HG03378 (cell line): ENCODE data around the gene IL17REL.

Source experiments
- ATAC-seq: cut with Tn5 transposase; IDR thresholded peaks from one replicate; pipeline ENCODE4 v1.9.1; 2021; ENCODE audit warnings: mild to moderate bottlenecking, moderate library complexity; ENCODE audit not compliant: unreplicated experiment

The IL17REL gene

DNA sequence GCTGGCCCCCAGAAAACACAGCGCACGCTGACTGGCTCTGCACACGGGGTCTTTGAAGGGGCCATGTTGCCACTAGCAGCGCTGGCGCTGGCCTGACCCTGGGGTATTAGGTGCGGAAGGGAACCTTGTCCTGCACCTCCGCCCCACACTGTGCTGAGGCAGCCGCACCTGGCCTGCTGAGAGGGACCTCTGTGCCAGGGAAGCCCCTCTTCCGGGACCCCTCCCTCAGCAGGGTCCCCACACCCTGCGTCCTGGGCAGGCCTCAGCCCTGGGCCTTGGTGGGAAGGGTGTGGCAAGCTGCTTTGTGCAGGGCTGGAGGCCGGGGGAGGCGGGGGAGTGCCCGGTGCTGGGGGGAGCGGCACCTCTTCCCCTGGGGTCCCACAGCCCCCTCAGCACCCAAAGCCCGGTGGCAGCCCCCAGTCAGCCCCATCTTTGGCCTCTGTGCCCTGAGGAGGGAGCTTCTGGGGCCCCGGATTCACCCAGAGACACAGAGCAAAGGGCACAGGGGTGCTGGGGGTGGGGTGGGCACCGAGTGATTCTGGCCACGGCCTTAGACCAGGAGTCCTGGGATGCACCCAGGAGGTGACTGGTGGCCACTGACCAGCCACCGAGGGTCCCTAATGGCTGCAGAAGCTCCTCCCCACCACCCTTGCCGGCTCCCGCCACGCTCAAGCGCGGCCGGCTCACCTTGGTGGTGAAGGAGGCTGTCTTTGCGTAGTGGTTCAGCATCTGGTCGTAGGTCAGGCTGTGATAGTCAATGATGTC lies 34.1 kb upstream of the IL17REL start:
- ATAC-seq, result no peak

DNA sequence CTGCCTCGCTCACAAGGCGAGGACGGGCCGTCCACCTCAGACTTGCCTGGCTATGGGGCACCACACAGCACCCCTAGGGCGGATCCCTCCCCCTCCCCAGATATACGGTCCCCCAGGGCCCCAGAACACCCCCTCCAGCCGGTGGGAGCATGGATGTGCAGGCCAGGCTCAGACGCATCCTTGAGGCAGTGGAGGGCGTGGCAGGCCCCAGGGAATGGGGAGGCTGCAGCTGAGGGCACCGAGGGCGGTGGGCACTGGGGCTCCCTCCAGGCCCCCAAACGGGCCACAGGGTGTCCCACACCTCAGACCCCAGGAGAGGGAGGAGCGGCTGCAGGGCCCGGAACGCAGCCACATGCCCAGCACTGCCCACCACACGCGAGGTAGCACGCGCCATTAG lies 33.5 kb upstream of the IL17REL start:
- no peak for ATAC-seq

DNA sequence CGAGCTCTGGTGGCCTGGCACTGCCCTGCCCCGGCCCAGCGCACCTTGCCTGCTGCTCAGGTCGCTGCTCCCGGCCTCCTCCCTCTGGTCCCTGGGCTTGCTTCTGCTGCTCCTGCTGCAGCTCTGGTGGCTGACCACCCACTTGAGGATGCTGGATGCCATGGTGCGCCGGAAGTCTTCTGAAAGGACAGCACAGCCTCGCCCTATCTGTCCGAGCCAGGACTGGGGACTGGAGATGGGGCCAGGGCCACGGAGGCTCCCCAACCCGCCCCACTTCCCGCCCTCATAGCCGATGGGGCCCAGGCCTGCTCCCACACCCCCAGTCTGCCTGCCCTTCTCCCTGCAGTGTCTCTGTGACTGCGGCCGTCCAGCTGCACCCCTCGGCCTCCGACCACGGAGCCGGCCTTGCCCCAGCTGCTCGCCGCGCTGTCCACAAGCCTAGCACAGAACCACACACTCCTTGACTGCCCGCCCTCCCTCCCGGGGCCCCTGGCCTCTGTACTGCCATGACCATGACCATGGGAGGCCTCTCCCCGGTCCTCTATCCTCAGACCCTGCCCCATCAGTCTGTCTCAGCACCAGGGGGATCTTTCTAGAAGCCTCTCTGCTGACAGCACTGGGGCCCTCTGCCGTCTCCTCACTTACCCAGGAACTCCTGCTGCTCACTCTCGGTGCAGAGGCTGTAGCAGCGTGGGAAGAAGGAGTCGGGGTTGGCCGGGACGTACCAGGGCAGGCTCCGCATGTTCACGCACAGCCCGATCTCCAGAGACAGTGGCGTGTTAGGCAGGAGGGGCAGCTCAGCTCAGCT lies 32.9 kb upstream of the IL17REL start:
- no peak for ATAC-seq

DNA sequence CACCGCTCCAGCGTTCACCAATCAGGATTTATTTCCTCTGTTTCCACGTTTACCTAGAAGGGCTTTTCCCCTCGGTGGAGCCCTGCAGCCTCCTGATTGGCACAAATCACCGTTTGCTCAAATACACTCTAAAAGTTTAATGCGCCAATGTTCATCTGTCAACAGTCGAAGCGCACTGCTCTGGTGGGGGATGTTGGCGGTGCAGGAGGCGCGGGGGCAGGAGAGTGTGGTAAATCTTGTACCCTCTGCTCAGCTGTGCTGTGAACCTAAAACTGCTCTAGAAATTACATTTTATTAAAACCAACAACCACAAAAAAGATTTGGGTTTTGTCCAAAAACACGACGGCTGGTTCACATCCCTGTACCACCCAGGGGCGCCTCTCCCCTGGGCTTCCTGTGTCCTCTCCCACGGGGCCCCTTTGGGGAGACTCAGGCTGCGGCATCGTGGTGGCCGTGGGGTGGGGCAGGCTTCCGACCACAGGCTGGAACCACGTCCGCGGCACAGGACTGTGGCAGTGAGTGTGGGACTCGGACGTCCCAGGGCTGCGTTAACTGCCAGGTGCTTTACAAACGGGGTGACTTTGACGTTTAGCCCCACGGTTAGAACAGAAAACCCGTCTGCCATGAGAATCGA lies 32.0 kb upstream of the IL17REL start:
- ATAC-seq, result no peak

DNA sequence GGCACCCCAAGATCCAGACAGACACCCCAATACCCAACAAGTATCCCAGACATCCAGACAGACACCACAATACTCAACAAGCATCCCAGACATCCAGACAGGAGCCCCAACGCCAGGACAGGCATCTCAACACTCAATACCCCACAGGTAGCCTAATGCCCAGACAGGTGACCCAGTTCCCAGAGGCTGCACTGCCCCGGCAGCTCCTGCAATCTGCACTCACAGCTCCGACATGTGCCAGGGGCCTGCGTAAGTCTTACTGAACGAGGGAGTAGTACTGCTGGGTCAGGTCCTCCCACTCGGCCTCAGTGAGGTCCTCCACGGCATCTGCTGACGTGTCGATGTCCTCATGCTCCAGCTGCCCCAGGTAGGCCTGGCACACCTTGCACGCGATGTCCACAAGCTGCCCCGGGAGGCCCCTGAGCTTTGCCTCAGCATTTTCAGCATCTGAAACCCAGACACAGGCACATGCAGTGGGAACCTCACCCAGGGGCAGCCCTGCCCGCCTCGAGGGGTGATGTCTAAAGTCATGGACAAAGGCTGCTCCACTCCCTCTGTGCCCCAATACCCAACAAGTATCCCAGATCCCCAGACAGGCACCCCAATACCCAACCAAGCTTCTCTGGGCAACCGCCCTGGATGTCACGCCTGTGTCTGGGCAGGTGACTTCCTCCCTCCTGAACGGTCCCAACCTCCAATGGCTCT lies 28.9 kb upstream of the IL17REL start:
- no peak for ATAC-seq

DNA sequence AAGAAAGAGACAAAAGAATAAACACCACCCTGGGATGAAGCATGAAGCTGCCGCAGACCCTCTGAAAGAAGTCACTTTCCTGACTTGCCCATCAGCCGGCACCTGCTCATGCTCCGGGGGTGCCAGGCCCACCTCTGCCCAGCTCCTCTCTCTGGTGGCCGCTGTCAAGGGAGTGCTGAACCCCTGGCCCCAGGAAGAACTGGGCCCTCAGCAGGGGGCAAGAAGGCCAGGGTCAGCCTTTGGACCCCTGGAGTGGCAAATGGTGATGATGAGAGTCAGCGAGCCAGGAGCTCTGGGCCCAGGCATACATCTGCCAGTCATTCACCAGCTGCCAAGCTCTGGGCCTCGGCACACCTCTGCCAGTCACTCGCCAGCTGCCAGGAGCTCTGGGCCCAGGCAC lies 28.2 kb upstream of the IL17REL start:
- ATAC-seq, result no peak

DNA sequence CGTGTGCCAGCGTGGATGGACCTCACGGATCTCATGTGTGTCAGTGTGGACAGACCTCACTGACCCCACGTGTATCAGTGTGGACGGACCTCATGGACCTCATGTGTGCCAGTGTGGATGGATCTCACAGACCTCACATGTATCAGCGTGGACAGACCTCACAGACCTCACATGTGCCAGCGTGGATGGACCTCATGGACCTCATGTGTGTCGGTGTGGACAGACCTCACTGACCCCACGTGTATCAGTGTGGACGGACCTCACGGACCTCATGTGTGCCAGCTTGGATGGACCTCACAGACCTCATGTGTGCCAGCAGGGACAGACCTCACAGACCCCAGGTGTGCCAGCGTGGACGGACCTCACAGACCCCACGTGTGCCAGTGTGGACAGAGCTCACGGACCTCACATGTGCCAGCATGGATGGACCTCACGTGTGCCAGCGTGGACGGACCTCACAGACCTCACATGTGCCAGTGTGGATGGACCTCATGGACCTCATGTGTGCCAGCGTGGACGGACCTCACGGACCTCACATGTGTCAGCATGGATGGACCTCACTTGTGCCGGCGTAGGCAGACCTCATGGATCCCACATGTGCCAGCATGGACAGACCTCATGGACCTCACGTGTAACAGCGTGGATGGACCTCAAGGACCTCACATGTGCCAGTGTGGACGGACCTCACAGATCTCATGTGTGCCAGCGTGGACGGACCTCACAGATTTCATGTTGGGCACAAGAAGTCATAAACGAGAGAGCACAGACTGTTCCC lies 27.3 kb upstream of the IL17REL start:
- no peak for ATAC-seq

DNA sequence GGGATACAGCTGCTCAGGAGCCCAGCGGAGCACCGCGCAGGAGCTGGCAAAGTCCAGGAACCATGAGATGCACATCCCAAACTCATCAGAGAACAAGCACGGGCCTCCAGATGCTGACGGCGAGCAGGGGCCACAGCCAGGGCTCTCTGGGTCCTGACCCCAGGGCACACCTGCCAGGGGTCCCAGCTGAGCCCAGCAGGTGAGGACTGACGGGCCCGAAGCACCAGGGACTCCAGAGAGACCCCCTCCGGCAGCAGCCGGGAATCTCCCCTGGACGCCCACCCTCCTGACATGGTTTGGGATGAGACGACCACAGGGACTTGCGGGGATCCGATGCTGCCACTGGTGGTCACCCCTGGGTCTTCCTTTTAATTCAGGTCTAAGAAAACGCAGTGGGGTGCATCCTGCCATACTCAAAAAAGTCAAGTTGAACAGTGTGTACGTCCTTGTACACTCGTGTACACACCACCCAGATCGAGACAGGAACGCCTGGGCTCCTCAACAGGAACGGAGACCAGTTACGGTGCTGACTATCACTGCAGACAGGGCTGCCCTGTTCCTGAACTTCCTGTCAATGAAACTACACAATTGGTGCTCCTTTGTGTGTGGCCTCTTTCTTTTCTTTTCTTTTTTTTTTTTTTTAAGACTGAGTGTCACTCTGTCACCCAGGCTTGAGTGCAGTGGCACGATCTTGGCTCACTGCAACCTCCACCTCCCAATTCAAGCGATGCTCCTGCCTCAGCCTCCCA lies 23.6 kb upstream of the IL17REL start:
- no peak for ATAC-seq

DNA sequence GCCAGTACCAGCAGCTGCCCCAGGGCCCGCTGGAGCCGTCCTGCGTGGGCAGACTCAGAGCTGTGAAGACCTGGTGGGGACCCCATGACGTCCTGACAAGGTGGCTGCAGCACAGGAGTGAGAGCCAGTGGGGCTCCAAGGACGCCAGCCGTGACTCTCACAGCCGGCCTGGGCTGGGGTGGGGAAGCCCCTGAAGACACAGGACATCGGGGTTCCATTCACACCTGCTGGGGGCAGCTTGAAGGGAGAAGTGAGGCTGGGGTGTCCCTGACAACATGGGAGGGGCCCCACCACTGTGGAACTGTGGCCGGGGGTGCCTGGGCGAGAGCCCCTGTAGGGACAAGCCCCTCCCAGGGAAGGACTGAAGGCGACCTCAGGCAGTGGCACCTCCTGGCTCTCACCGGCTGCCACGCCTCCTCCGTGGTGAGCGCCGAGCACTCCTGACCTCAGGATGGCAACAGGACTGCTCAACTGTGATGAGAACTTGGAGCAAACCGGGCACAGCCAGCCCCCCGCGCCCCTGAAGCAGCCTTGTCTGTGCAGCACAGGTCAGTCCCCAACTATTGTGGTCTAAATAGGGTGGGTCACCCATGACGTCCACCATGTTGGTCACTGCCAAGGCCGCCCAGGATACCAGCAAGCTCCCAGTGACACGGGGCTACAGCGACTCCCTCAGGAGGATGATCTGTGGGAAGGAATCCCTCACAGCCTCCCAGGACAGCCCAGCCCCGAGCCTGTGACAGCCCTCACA lies 22.7 kb upstream of the IL17REL start:
- no peak for ATAC-seq

DNA sequence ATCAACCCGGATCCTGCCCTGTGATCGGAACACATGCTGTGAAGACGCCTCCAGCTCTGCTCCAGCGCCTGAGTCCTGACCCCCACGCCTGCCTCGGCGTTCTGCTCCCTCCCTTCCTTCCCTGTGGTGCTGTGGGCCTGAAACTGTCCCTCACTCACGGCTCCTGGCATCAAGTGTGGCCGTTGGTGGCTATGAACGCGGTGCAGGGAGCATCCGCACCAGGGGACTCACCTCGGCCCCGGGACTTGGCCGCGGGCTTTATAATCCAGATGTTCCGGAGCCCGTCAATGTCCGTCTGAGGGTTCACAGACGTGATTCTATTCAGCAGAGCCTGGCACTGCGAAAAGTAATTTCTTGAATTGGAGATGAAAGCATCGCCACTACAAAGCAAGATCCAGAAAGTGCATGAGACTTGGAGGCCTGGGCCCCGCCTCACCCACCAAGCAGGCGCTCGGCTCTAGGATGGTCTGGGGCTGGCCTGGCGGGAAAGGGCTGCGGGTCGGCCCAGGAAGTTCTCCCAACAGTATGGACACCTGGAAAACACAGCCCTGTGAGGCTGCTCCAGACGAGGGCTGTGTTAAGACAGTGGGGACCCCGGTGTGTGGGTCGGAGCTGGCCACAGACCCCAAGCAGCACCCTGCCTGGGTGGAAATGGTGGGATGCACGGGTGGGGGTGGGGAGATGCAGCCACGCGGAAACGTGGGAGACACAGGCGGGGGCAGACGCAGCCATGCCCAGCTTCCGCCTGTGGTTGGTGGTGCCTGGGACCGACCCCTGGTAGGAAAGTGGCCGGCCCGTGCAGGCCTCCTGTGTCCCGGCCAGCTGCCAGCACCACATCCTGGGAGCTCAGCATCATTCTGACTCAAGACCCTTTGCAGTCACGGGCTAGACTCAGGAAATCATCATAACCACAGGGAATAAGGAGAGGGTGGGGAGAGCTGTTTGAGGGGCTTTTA lies 21.8 kb upstream of the IL17REL start:
- no peak for ATAC-seq

DNA sequence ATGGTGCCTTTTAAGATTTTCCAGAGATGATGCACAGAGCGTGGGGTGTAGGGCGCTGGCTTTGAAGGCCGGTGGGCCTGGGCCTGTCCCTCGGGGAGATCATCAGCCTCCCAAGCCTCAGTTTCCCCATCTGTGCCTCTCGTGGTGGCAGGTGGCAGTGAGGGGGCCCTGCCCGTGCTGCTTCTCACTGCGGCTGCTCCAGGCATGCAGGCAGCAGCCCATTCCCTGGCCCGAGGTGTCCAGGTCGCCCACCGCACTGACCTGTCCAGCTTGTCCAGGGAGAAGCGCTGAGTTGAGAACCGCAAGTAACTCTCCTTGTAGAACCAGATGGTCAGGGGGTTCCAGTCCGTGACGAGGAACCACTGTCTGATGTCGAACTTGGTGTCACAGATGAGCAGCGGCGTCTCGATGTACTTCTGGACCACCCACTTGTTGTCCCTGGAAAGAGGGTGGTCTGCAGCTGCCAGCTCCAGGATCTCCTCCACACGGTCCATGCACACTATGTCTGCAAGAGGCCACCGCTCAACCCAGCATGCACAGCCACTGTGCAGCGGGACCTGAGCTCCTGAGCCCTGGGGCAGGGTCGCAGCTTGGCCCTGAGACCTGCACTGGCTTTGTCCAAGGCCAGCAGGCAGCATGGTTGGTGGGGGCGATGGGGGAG lies 20.5 kb upstream of the IL17REL start:
- ATAC-seq, result no peak

DNA sequence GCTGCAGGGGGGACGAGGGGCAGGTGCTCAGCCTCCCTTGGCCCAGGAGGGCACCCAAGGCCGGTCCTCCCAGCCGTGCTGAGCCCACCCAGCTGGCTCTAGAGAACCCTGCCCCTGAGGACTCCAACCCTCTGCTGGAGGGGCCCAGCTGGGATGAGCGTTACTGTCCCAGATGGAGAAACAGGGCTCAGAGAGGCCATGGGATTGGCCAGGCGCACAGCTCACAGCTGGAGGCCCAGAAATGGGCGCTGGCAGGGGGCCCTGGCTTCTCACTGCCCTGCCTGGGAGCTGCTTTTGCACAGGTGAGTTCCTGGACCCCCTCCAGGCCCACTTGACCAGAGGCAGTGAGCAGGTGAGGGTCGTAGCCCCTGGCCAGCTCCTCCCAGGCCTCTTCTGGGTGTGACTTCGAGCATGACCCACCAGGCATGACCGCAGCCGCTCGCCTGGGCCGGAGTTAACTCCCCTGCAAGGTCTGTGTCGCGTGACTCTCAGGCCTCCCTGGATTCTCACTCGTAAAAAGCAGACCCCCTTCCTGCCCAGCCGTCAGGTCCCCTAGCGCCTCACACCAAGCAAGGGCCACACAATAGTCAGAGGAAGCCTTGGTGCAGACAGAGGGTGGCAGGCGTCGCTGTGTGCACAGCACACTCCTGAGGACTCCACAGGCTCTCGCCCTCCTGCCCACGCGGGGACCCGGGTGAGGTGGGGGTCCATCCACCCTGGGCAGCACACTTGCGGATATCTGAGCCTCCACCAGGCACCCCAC lies 19.7 kb upstream of the IL17REL start:
- no peak for ATAC-seq

DNA sequence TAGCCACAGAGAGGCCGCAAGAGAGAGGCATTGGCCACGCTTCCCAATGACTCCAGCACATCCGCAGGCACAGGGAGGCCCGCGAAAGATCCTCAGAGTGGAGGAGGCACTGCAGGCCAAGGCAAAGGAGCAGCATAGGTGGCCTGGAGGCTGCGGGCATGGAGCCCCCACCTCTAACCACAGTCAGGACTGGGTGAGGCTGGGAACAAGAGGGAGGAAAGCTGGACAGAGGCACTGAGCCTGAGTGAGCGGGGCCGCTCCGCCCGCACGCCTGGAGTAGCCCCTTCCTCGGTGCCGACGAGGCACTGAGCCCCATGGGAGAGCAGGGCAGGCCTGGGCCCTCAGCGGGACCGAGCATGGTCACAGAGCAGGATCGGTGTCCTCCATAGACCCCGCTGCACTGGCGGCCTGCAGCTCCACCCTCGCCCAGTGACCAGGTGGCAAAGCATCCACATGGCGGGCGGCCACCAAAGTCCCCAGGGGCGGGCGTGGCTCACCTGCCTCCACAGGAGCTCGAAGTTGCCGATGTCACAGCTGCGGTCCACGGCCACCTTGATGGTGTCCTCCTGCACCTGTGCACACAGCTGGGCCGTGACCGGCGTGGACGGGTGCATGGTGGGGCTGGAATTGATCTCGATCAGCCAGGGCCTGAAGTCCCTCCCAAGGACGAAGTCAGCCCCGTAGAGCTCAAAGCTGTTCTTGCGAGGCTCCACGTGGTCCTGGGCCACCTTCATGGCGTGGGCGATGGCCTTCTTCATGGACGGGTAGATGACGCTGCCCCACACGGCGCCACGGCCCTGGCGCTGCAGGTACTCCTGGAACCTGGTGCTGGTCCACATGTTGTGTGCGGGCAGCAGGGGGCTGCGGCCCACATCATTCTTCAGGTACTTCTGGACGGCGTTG lies 18.9 kb upstream of the IL17REL start:
- ATAC-seq, result no peak

DNA sequence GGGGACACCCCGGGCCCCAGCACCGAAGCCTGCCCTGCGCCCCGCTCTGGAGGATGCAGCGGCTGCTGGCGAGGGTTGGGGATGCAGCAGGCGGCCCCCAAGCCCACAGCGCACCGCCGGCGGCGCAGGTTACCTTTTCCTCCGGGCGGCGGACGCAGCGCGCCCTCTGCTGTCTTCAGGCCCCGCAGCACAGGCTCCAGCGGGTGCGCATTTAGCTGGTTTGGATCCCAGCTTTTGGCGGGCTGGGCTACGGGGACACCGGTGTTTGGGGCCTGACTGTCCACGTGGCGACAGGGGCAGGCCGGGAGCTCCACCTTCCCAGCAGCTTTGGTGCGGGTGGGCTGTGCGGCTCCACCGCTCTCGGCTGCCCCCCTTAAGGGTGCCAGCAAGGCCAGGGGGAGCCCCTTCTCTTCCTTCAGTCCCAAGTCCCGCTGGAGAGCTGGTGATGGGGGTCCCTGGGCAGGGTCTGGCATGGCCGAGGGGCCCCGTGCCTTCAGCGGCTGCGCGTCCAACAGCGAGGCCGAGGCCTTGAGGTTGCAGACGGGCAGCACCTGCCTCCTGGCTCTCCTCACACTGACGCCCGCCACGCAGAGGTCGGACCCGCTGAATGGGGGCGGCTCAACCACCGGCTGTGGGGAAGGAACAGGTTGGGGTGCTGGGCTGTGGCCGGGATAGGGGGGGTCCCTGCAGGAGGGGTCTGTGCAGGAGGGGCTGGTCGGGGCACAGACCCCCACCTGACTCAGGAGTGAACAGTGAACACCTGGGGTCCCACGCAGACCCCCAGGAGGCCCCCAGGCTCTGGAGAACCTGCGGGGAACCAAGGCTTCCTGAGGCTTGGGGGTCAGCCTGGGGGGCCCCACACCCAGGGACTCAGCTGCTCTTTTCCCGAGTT lies 18.0 kb upstream of the IL17REL start:
- ATAC-seq, result no peak
